Mucosa of descending colon (tissue), 3 donors: ENCODE measurements around the gene PCDHB8. TPM values are rescaled to one million over a fixed set of nuclear protein-coding genes. Genes with fewer than 3 reads are reported as not detected.
"Not testable (repeated sequence)": the region's sequence is repeated elsewhere in the genome, so short reads cannot be mapped to it uniquely, and the experiment has no call there.

Experiments used
- ATAC-seq: fragments of 200-7000 bp; cut with Tn5 transposase; one replicate; pipeline ENCODE4 v1.9.1; 2020; ENCODE audit warnings: mild to moderate bottlenecking, moderate library complexity
- DNase-seq, 3 donors: peaks; one replicate each; pipeline ENCODE4 v3.0.0-alpha.2; 2020
- H3K36me3 ChIP-seq: fragments of 200-600 bp; one replicate; pipeline ENCODE4 v1.8.0; 2021; ENCODE audit warnings: low read depth, mild to moderate bottlenecking
- H3K4me1 ChIP-seq: fragments of 200-600 bp; one replicate; pipeline ENCODE4 v1.8.0; 2021; ENCODE audit warnings: low read depth, mild to moderate bottlenecking
- H3K4me3 ChIP-seq: fragments of 200-600 bp; one replicate; pipeline ENCODE4 v1.8.0; 2021; ENCODE audit warnings: mild to moderate bottlenecking
- H3K9me3 ChIP-seq: fragments of 200-600 bp; one replicate; pipeline ENCODE4 v1.8.0; 2021; ENCODE audit warnings: mild to moderate bottlenecking
- CTCF ChIP-seq: fragments of 200-600 bp; IDR thresholded peaks from one replicate; pipeline ENCODE4 v1.8.0; 2022; ENCODE audit warnings: antibody characterized with exemption, mild to moderate bottlenecking
- intact Hi-C, 2 donors: fragments of 100-400 bp; cut with DNase I in 1 of 2; cut with micrococcal nuclease in 1 of 2; formaldehyde crosslinking; loops; one replicate each; pipeline versions ENCODE4 v1.11.0 to v1.11.1; 2022; cut with DNase I, micrococcal nuclease
- total RNA-seq, 3 donors: library from RNA; stranded (reverse); fragmentation: NEBNext Ultra II Directional in 2 of 3; extraction: Animal tissue kit (Norgen Biotek cat#: 25700) in 2 of 3; gene quantifications; one replicate each; pipeline versions ENCODE4 v1.2.1 to v1.2.4, GENCODE V29; 2021 to 2023
- donor health status: DM: no; HTN: no; CAD: no; lungs with moderate emphysema.
- donor health status: DM: no; HTN: no; CAD: no.
- donor health status: DM: no; HTN: yes; CAD: no.

Gene PCDHB8
- total RNA-seq, 3 donors from 2014 or later, result 0.12 to 2.1 (median 0.72) TPM

- ATAC-seq, result peak; percentile 67
- H3K4me3 ChIP-seq, result not testable (repeated sequence)
Measured at GRCh38 chr5:141213656-141214339, 36.2 kb downstream of the PCDHB8 start, which contains the start of gene PCDHB13. PCDHB13 (plus strand) TSS chr5:141213919; CDS start chr5:141214124, 205 bp downstream.

GRCh38 chr5:141214583-141214982, 37.0 kb downstream of the PCDHB8 start:
- H3K4me1 ChIP-seq, DNase-seq, intact Hi-C loops, ATAC-seq, H3K36me3 ChIP-seq, H3K4me3 ChIP-seq: not testable (repeated sequence)
- peaks cover 53% of the 10 kb centered on the region for H3K9me3 ChIP-seq

More at GRCh38 chr5:141213656-141214339, 36.2 kb downstream of the PCDHB8 start, which contains the start of gene PCDHB13:
- H3K36me3 ChIP-seq, H3K4me1 ChIP-seq, intact Hi-C loops: not testable (repeated sequence)
- peak in 2 of 3 donors; percentile 46 to 64 for DNase-seq
- H3K9me3 ChIP-seq, result peaks cover 52% of the 10 kb centered on the region

- H3K4me1 ChIP-seq, intact Hi-C loops, DNase-seq, ATAC-seq, H3K36me3 ChIP-seq, H3K4me3 ChIP-seq: not testable (repeated sequence)
- peaks cover 56% of the 10 kb centered on the region for H3K9me3 ChIP-seq
Measured at GRCh38 chr5:141215504-141215903, 37.9 kb downstream of the PCDHB8 start.

DNA sequence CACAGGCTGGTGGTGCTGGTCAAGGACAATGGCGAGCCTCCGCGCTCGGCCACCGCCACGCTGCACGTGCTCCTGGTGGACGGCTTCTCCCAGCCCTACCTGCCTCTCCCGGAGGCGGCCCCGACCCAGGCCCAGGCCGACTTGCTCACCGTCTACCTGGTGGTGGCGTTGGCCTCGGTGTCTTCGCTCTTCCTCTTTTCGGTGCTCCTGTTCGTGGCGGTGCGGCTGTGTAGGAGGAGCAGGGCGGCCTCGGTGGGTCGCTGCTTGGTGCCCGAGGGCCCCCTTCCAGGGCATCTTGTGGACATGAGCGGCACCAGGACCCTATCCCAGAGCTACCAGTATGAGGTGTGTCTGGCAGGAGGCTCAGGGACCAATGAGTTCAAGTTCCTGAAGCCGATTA, 38.4 kb downstream of the PCDHB8 start:
- H3K4me1 ChIP-seq, intact Hi-C loops, ATAC-seq, H3K36me3 ChIP-seq, DNase-seq, H3K4me3 ChIP-seq: not testable (repeated sequence)
- H3K9me3 ChIP-seq, result peaks cover 58% of the 10 kb centered on the region

GRCh38 chr5:141223112-141223783, 45.7 kb downstream of the PCDHB8 start, which contains the start of gene PCDHB14:
PCDHB14 (plus strand) TSS chr5:141223343; CDS start chr5:141223506, 163 bp downstream.
- intact Hi-C loops, result no loop called here
- Histone ChIP-seq H3K9me3 (peaks cover 84% of the 10 kb centered on the region), H3K36me3 (no peaks in the 10 kb centered on the region), H3K4me3 (no peak within 1 kb of the TSS), H3K4me1 (no peaks in the 10 kb centered on the region)
- DNase-seq, result no peak
- peak; percentile 36 for ATAC-seq
- no peak for TF ChIP-seq CTCF

DNA sequence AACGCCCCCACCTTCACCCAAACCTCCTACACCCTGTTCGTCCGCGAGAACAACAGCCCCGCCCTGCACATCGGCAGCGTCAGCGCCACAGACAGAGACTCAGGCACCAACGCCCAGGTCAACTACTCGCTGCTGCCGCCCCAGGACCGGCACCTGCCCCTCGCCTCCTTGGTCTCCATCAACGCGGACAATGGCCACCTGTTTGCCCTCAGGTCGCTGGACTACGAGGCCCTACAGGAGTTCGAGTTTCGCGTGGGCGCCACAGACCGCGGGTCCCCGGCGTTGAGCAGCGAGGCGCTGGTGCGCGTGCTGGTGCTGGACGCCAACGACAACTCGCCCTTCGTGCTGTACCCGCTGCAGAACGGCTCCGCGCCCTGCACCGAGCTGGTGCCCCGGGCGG, 47.3 kb downstream of the PCDHB8 start:
- H3K4me1 ChIP-seq, intact Hi-C loops, H3K36me3 ChIP-seq, H3K4me3 ChIP-seq, DNase-seq, ATAC-seq: not testable (repeated sequence)
- peaks cover 82% of the 10 kb centered on the region for H3K9me3 ChIP-seq

GRCh38 chr5:141225421-141225820, 47.8 kb downstream of the PCDHB8 start:
- intact Hi-C loops, DNase-seq, H3K4me1 ChIP-seq, H3K36me3 ChIP-seq, ATAC-seq, H3K4me3 ChIP-seq: not testable (repeated sequence)
- peaks cover 82% of the 10 kb centered on the region for H3K9me3 ChIP-seq

Other genes with a start within 250 kb of the PCDHB8 start
- 1 to 10 TPM in 1 of 3 donors, under 1 TPM in 2; 0.31 to 1.3 (median 0.61) TPM for gene PCDHAC2, start 211.3 kb upstream of the PCDHB8 start, total RNA-seq
- under 1 TPM in 1 of 3 donors, not detected in 2; 0.25 TPM for gene PCDHB1, start 126.4 kb upstream of the PCDHB8 start, total RNA-seq
- gene PCDHB2, start 83.2 kb upstream of the PCDHB8 start, total RNA-seq, result 1 to 10 TPM in 2 of 3 donors, under 1 TPM in 1; 0.82 to 5.5 (median 1.1) TPM
- gene PCDHB3, start 77.3 kb upstream of the PCDHB8 start, total RNA-seq, result 1 to 10 TPM in 1 of 3 donors, under 1 TPM in 2; 0.58 to 1.9 (median 0.90) TPM
- gene PCDHB4, start 56.0 kb upstream of the PCDHB8 start, total RNA-seq, result 1 to 10 TPM in 1 of 3 donors, under 1 TPM in 2; 0.35 to 3.4 (median 0.80) TPM
- 1 to 10 TPM in 1 of 3 donors, under 1 TPM in 2; 0.41 to 3.0 (median 0.60) TPM for gene PCDHB5, start 42.6 kb upstream of the PCDHB8 start, total RNA-seq
- under 1 TPM; 0.24 to 0.60 (median 0.29) TPM for gene PCDHB6, start 27.7 kb upstream of the PCDHB8 start, total RNA-seq
- 1 to 10 TPM in 1 of 3 donors, under 1 TPM in 1, not detected in 1; 0.55 to 2.5 TPM for gene PCDHB7, start 5.1 kb upstream of the PCDHB8 start, total RNA-seq
- gene PCDHB16, start 4.6 kb downstream of the PCDHB8 start, total RNA-seq, result 1 to 10 TPM in 1 of 3 donors, under 1 TPM in 2; 0.49 to 3.4 (median 0.89) TPM
- gene PCDHB9, start 9.4 kb downstream of the PCDHB8 start, total RNA-seq, result 1 to 10 TPM in 1 of 3 donors, under 1 TPM in 2; 0.26 to 2.4 (median 0.70) TPM
- gene PCDHB10, start 14.6 kb downstream of the PCDHB8 start, total RNA-seq, result 1 to 10 TPM in 1 of 3 donors, under 1 TPM in 2; 0.35 to 4.9 (median 0.60) TPM
- gene PCDHB11, start 21.8 kb downstream of the PCDHB8 start, total RNA-seq, result 1 to 10 TPM in 2 of 3 donors, under 1 TPM in 1; 0.55 to 5.8 (median 1.3) TPM
- 1 to 10 TPM in 1 of 3 donors, under 1 TPM in 2; 0.52 to 3.9 (median 0.67) TPM for gene PCDHB12, start 30.9 kb downstream of the PCDHB8 start, total RNA-seq
- 1 to 10 TPM; 1.2 to 4.3 (median 1.9) TPM for gene PCDHB13, start 36.1 kb downstream of the PCDHB8 start, total RNA-seq
- 1 to 10 TPM in 2 of 3 donors, under 1 TPM in 1; 0.98 to 6.1 (median 2.0) TPM for gene PCDHB14, start 45.6 kb downstream of the PCDHB8 start, total RNA-seq
- gene PCDHB15, start 67.6 kb downstream of the PCDHB8 start, total RNA-seq, result 1 to 10 TPM in 2 of 3 donors, under 1 TPM in 1; 0.69 to 4.3 (median 1.2) TPM
- gene SLC25A2, start 126.3 kb downstream of the PCDHB8 start, total RNA-seq, result 1 to 10 TPM; 1.2 to 1.7 (median 1.5) TPM
- 10 to 100 TPM; 52.6 to 70.4 (median 56.9) TPM for gene TAF7, start 143.0 kb downstream of the PCDHB8 start, total RNA-seq
- gene PCDHGA1, start 152.7 kb downstream of the PCDHB8 start, total RNA-seq, result 1 to 10 TPM in 1 of 3 donors, under 1 TPM in 2; 0.35 to 1.6 (median 0.43) TPM
- 1 to 10 TPM in 1 of 3 donors, under 1 TPM in 2; 0.41 to 3.8 (median 0.51) TPM for gene PCDHGA2, start 161.0 kb downstream of the PCDHB8 start, total RNA-seq
- gene PCDHGA3, start 166.0 kb downstream of the PCDHB8 start, total RNA-seq, result 1 to 10 TPM in 1 of 3 donors, under 1 TPM in 2; 0.24 to 2.2 (median 0.43) TPM
- 1 to 10 TPM; 1.0 to 4.1 (median 1.2) TPM for gene PCDHGB1, start 172.3 kb downstream of the PCDHB8 start, total RNA-seq
- 1 to 10 TPM in 2 of 3 donors, under 1 TPM in 1; 0.90 to 4.6 (median 1.2) TPM for gene PCDHGA4, start 177.2 kb downstream of the PCDHB8 start, total RNA-seq
- gene PCDHGB2, start 182.2 kb downstream of the PCDHB8 start, total RNA-seq, result 1 to 10 TPM; 1.5 to 5.7 (median 2.8) TPM
- gene PCDHGA5, start 186.4 kb downstream of the PCDHB8 start, total RNA-seq, result 1 to 10 TPM; 1.2 to 4.2 (median 1.2) TPM
- 1 to 10 TPM; 2.0 to 6.3 (median 2.0) TPM for gene PCDHGB3, start 192.5 kb downstream of the PCDHB8 start, total RNA-seq
- 1 to 10 TPM; 1.6 to 6.7 (median 1.9) TPM for gene PCDHGA6, start 196.1 kb downstream of the PCDHB8 start, total RNA-seq
- gene PCDHGA7, start 205.0 kb downstream of the PCDHB8 start, total RNA-seq, result 1 to 10 TPM; 1.0 to 5.6 (median 1.7) TPM
- gene PCDHGB4, start 209.9 kb downstream of the PCDHB8 start, total RNA-seq, result 1 to 10 TPM in 2 of 3 donors, under 1 TPM in 1; 0.65 to 5.3 (median 1.2) TPM
- gene PCDHGA8, start 214.8 kb downstream of the PCDHB8 start, total RNA-seq, result 1 to 10 TPM in 1 of 3 donors, under 1 TPM in 2; 0.78 to 3.8 (median 0.87) TPM
- gene PCDHGB5, start 220.2 kb downstream of the PCDHB8 start, total RNA-seq, result 1 to 10 TPM; 3.1 to 9.8 (median 5.6) TPM
- 1 to 10 TPM; 2.6 to 6.7 (median 3.2) TPM for gene PCDHGA9, start 225.0 kb downstream of the PCDHB8 start, total RNA-seq
- 1 to 10 TPM; 2.3 to 8.5 (median 2.8) TPM for gene PCDHGB6, start 230.2 kb downstream of the PCDHB8 start, total RNA-seq
- 1 to 10 TPM; 3.5 to 6.1 (median 4.7) TPM for gene PCDHGA10, start 235.2 kb downstream of the PCDHB8 start, total RNA-seq
- 10 to 100 TPM in 1 of 3 donors, 1 to 10 TPM in 2; 4.2 to 17.9 (median 4.5) TPM for gene PCDHGB7, start 239.9 kb downstream of the PCDHB8 start, total RNA-seq
- gene PCDHGA11, start 243.3 kb downstream of the PCDHB8 start, total RNA-seq, result 1 to 10 TPM; 1.8 to 5.6 (median 2.6) TPM